Esophagus muscularis mucosa (tissue), 3 donors: ENCODE data around the gene ANK3.

Source experiments
- POLR2A ChIP-seq: fragments of 450-650 bp; IDR thresholded peaks from one replicate; pipeline ENCODE4 v1.6.1; 2017; ENCODE audit warnings: antibody characterized with exemption, moderate library complexity, mild to moderate bottlenecking, low read depth
- TF ChIP-seq, protein P1 (sequence below), 3 experiments: fragments of 200-600 bp in 2 of 3; fragments of 450-650 bp in 1 of 3; sonication (generic) in 2 of 3; IDR thresholded peaks; one replicate each; pipeline ENCODE4 v1.5.1; 2017 to 2019; ENCODE audit warnings: antibody characterized with exemption in 3 of 3, mild to moderate bottlenecking in 2 of 3, moderate library complexity in 1 of 3

DNA sequence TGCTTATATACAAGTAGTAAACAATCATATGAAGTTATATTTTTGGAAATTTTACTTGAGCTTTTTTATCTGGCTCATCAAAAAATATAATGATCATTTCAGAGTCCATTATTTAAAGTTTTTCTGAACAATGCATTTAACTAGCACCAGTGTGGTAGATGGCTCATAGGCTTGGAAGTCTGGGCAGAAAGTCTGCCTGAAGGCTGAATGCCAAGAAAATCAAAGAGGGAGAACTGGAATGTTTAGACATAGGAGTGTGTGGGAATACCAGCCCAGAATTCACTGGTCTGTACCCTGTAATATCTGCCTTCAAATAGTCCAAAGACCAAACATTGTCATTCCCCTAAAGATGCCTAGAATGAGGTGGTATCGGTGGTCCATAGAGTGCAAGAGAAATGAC, 40.3 kb upstream of the ANK3 start:
- TF ChIP-seq POLR2A = no peak
- TF ChIP-seq, protein P1, sequence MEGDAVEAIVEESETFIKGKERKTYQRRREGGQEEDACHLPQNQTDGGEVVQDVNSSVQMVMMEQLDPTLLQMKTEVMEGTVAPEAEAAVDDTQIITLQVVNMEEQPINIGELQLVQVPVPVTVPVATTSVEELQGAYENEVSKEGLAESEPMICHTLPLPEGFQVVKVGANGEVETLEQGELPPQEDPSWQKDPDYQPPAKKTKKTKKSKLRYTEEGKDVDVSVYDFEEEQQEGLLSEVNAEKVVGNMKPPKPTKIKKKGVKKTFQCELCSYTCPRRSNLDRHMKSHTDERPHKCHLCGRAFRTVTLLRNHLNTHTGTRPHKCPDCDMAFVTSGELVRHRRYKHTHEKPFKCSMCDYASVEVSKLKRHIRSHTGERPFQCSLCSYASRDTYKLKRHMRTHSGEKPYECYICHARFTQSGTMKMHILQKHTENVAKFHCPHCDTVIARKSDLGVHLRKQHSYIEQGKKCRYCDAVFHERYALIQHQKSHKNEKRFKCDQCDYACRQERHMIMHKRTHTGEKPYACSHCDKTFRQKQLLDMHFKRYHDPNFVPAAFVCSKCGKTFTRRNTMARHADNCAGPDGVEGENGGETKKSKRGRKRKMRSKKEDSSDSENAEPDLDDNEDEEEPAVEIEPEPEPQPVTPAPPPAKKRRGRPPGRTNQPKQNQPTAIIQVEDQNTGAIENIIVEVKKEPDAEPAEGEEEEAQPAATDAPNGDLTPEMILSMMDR (IDR thresholded peaks at IDR 0.05) = no peak
